ENCODE results near the gene BLVRA. TPM values are rescaled to one million over a fixed set of nuclear protein-coding genes. Genes with fewer than 3 reads are reported as not detected.

BLVRA gene
- total RNA-seq, 1 experiment from 2014 or later = 40.7 TPM

GRCh38 chr7:43855176-43855575 is 96.7 kb downstream of the BLVRA start:
- Mint-ChIP-seq H3K9me3 (peaks cover 0 to 5% of the 10 kb centered on the region in 2 experiments; a peak in 2 of 5 replicates), H3K36me3 (ENCODE audit: insufficient read depth in 1 of 3, low read depth in 3 of 3) (peaks cover 0 to 5% (median 4%) of the 10 kb centered on the region in 3 experiments; a peak in 5 of 7 replicates), H3K4me3 (no peak overlapping the region), H3K27ac (no peak overlapping the region), H3K27me3 (ENCODE audit: low read depth) (no peaks in the 10 kb centered on the region), H3K4me1 (no peaks in the 10 kb centered on the region)
- Histone ChIP-seq H3K14ac (ENCODE audit: insufficient read depth, low read length) (no peak overlapping the region), H3K9ac (ENCODE audit: extremely low read depth, insufficient read length, low read length) (no peak overlapping the region), H3K79me1 (ENCODE audit: insufficient read depth, low read depth, low read length, poor library complexity, severe bottlenecking) (no peaks in the 10 kb centered on the region), H3K56ac (ENCODE audit: insufficient read length, low read depth, low read length) (no peak overlapping the region), H4K8ac (replicated peaks; ENCODE audit: insufficient read length, low read depth, low read length) (no peak overlapping the region), H3K4ac (ENCODE audit: low read depth, low read length) (no peak overlapping the region), H4K5ac (ENCODE audit: insufficient read length, low read depth, low read length) (no peak overlapping the region), H3T11ph (ENCODE audit: low read length) (no peak overlapping the region), H2BK120ac (ENCODE audit: low read depth, low read length, poor library complexity, severe bottlenecking) (no peak overlapping the region), H3K23ac (ENCODE audit: insufficient read length, low read depth, low read length) (no peak overlapping the region), H2BK20ac (ENCODE audit: low read depth, low read length, poor library complexity, severe bottlenecking) (no peak overlapping the region), H3K79me2 (ENCODE audit: insufficient read depth, low read length) (no peaks in the 10 kb centered on the region), H3K9me3 (ENCODE audit: control insufficient read depth, low read depth, low read length) (no peaks in the 10 kb centered on the region), H3K27me3 (ENCODE audit: insufficient read depth, low read length) (no peaks in the 10 kb centered on the region), H2AK5ac (ENCODE audit: insufficient read length, low read length) (no peak overlapping the region), H3K4me2 (ENCODE audit: insufficient read depth, insufficient read length, low read length) (no peak overlapping the region), H4K91ac (ENCODE audit: insufficient read length, low read depth, low read length) (no peak overlapping the region), H4K20me1 (ENCODE audit: control insufficient read depth, insufficient read depth, insufficient read length) (no peaks in the 10 kb centered on the region), H2AFZ (ENCODE audit: low read length) (no peak overlapping the region), H2BK15ac (ENCODE audit: low read depth, low read length) (no peak overlapping the region), H2BK12ac (ENCODE audit: insufficient read length, low read depth, low read length) (no peak overlapping the region), H3K27ac (ENCODE audit: insufficient read length, low read depth, low read length) (no peak overlapping the region), H2BK5ac (ENCODE audit: insufficient read length, low read length) (no peak overlapping the region), H3K4me1 (ENCODE audit: insufficient read depth, low read length) (no peaks in the 10 kb centered on the region), H3K23me2 (ENCODE audit: insufficient read length, low read depth, low read length, poor library complexity, severe bottlenecking) (no peaks in the 10 kb centered on the region), H3K18ac (ENCODE audit: insufficient read length, low read depth, low read length) (no peak overlapping the region)
- DNase-seq = no peak
- TF ChIP-seq CTCF (conservative IDR thresholded peaks at IDR 0.05) = no peak

Measured in H9 (cell line).